ENCODE measurements around the gene SDS.

The SDS gene

DNA sequence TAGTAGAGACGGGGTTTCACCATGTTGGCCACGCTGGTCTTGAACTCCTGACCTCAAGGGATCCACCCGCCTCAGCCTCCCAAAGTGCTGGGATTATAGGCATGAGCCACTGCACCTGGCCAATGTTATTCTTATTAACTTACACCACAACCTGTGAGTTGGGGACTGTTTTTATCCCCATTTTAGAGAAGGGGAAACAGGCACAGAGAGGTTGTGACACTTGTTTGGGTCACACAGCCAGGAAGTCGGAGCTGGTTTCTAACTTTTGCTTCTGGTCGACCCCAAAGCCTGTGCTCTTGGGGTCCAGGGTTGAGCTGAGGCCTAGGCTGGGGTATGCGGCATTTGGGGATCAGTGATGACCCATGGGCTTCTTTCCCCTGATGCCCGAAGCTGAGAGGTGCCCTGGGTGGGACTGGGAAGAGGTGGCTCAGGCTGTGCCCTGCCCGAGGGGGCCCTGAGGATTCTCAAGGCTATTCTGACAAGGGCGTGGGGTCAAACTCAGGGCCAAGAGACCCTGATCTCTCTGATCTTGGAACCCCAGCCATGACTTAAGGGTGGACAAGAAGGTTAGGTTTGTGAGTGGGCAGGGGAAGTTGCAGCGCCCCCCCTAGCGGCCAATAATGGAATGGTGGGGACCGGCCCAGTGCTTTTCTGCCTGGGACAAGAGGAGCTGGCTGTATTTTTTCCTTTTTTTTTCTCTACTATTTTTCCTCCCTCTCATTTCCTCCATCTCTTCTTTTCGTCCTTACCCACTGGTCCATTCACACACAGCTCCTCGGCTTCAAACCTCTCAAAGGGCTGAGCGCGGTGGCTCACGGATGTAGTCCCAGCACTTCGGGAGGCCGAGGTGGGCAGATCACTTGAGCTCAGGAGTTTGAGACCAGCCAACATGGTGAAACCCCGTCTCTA is 21.5 kb upstream of the SDS start:
- no peak for DNase-seq (ENCODE audit: low spot score)

DNA sequence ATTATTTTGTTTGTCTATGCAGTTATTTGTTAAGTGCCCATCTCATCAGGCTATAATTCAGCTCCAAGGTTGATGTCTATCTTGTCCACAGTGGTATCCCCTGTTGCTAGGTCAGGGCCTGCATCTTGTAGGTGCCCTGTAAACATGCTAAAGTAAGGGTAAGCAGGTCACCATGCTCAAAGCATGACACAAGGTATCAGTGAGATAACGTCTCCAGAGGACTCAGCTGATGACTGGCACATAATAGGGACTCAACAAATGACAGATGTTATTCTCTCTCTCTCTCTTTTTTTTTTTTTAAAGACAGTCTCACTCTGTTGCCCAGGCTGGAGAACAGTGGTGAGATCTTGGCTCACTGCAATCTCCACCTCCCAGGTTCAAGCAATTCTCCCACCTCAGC is 20.8 kb upstream of the SDS start:
- DNase-seq (ENCODE audit: low spot score) = no peak

GRCh38 chr12:113422886-113423669 is 19.4 kb upstream of the SDS start:
- DNase-seq (ENCODE audit: low spot score) = no peak

GRCh38 chr12:113422030-113422885 is 18.6 kb upstream of the SDS start, which contains the start of gene SDSL:
SDSL (plus strand) TSS chr12:113422380; CDS start chr12:113427983, 5,603 bp downstream.
- DNase-seq (ENCODE audit: low spot score) = peak; percentile 54

DNA sequence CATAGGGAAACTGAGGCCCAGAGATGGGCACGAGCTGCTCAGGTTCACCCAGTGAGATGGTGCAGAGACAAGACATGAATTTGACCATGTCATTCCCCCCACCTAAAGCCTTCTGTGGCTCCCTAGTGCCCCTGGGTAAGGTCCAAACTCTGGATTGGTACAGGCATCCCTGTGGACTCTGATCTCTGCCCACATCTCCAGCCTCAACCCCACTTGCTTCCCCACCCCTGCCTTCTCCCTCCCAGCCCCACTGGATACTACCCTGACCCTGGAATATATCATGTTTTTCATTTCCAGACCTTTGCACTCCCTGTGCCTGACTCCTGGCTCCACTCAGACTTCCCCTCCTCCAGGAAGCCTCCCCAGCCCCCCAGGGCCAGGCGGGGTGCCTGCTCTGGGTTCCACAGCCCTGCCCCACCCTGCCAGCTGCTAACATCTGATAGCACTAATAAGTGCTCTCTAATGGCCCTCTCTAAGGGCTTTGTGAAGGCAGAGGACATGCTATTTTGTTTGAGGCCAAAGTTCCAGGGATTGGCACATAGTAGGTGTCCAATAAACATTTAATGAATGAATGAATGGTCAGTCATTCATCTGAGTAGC is 17.4 kb upstream of the SDS start:
- no peak for DNase-seq (ENCODE audit: low spot score)

- DNase-seq (ENCODE audit: low spot score) = no peak
These were observed 14.7 kb upstream of the SDS start for GRCh38 chr12:113418213-113418879.

GRCh38 chr12:113416091-113416754 is 12.5 kb upstream of the SDS start:
- no peak for DNase-seq (ENCODE audit: low spot score)

DNA sequence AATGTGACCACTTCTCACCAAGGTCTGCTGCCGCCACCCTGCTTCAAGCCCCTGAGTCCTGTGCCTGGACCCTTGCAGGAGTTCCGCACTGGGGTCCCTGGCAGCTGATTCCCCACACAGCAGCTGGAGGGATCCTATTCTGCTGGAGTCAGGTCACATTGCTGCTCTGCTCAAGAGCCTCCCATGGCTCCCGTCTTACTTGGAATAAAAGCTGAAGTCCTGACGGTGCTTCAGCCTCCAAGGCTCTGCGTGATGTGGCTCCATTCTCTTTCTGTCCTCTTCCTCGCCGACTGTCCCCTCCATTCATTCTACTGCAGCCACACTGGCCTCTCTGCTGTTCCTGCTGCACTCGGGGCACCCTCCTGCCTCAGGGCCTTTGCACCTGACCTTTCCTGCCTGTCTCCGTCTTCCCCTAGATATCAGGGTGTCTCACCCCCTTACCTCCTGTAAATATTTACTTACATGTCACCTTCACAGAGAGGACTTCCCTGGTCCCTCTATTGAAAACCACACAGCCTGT is 10.9 kb upstream of the SDS start:
- no peak for DNase-seq (ENCODE audit: low spot score)

GRCh38 chr12:113413488-113413939 is 9.8 kb upstream of the SDS start:
- no peak for DNase-seq (ENCODE audit: low spot score)

DNA sequence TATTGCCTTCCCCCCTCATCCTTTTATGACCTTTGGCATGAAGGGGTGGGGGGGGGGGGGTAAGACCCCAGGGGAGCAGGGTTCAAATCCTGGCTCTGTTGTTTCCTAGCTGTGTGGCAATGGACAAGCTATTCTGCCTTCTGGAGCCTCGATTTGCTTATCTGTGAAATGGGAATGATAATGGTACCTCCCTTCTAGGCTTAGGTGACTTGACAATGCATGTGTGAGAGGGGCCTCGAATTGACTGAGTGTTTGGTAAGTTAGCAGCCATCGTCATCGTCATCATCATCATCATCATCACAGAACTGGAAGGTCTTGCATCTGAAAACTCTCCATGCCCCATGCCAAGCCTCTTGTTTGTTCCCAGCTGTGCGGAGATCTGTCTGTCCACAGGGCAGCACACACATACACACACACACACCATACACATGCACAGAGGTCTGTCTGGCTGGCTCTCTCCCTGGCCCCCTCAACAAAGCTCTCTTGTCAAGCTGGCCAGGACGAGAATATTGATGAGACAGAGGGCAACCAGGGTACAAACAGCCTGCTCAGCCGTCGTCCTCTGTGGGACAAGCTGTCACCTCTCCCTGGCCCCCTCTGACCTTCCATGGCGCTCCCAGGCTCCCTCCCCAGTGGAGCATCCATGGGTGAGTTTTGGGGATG is 5.9 kb upstream of the SDS start:
- no peak for DNase-seq (ENCODE audit: low spot score)

DNA sequence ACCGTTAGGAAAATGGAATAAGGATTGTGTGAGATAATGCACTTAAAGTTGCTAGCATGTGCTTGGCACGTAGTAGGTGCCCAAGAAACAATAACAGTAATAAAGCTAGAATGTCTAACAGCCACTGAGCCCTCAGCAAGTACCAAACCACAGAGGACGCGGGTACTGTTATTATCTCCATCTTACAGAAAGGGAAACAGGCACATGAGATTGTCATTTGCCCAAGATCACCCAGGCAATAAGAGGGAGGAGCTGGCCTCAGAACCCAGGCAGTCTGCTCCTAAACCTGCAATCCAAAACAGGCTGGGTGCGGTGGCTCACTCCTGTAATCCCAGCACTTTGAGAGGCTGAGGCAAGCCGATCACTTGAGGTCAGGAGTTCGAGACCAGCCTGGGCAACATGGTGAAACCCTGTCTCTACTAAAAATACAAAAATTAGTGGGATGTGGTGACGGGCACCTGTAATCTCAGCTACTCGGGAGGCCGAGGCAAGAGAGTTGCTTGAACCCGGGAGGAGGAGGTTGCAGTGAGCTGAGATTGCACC is 5.1 kb upstream of the SDS start:
- DNase-seq (ENCODE audit: low spot score) = no peak

- DNase-seq (ENCODE audit: low spot score) = no peak
These were observed 4.4 kb upstream of the SDS start for GRCh38 chr12:113407931-113408600.

DNA sequence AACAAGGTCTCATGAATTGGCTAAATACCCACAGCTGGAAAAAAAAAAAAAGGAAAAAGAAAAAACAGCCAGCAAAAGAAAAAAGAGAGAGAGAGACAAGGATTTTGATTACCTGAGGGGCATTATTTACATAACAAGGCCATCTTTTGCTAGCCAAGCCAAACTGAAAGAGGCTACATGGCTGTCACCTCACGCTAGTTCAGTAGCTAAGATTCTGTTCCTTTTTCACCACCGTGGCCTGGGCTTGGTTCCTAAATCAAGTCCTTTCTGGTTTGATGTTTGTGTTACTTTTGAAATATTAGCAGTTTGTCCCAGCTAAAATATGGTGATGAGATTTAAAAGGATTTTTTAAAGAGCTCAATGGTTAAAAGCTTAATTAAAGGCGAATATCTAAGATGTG is 2.0 kb upstream of the SDS start:
- DNase-seq (ENCODE audit: low spot score) = no peak

DNA sequence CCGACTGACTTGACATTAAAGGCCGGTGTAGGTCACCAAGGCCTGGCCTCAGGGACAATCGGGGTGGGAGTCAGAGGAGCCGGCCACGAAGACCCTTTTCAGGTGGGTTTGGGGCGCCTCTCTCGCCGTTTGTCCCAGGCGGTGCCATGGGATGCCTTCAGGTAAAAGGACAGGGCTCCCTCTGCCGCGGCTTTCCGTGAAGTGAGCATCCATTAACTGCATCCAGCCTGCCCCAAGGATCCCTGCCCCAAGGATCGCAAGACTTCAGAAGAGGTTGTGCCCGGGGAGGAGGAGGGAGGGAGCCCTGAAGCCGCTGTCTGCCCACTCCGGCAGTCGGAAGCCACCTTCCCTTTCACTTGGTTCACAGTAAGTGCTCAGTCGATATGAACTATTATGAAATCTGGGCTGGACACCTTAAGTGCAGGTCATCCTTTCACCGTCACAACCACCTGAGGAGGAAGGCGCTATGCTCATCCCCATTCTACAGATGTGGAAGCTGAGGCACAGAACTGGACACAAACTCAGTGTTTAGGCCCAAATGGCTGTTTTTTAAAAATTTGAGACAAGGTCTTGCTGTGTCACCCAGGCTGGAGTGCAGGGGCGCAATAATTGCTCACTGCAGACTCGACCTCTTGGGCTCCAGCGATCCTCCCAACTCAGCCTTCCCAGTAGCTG is 964 bp downstream of the SDS start:
- DNase-seq (ENCODE audit: low spot score) = no peak

DNA sequence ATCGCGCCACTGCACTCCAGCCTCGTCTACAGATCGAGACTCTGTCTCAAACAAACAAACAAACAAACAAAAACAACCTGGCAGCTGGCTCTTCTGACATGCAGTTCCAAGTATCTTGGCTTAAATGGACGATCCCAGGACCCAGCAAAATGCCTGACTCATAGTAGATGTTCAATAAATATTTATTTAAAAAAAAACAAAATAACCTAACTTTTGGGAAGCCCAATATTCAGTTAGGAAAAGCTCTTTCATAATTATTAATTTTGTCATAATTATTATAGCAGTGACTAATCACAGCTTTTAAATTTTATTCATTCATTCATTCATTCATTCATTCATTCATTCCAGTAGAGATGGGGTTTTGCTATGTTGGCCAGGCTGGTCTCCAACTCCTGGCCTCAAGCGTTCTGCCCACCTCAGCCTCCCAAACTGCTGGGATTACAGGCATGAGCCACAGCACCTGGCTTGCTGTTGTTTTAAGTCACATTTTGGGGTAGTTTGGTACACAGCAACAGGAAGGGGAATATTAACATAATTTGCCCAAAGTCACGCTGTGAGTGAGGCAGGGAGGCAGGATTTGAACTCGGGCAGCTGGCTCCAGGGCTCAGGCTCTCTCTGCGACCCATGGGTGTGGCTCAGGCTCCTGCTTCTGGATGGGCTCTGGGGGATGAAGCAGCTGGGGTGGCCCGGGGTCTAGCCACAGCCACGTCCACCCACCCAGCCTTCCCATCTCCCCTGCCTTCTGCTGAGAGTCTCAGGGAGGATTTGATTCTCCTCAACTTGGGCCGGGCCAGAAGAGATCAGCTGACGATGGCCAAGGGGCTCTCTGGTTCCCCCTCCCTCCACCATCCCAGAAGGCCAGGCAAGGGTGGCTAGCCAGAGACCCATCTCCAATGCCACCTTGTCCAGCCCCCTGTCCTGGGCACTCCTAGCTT is 2.4 kb downstream of the SDS start:
- no peak for DNase-seq (ENCODE audit: low spot score)

DNA sequence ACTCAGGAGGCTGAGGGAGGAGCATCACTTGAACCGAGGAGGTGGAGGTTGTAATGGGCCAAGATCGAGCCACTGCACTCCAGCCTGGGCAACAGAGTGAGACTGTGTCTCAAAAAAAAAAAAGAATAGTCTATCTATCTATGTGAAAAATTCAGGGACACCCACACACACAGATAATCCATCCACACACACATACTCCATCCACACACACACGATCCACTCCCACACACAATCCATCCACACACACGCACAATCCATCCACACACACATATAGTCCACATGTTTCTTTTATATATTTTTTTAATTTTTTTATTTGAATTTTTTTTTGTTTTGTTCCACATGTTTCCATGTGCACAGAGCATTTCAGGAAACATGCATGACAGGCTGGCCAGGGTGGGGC is 3.3 kb downstream of the SDS start:
- no peak for DNase-seq (ENCODE audit: low spot score)

DNA sequence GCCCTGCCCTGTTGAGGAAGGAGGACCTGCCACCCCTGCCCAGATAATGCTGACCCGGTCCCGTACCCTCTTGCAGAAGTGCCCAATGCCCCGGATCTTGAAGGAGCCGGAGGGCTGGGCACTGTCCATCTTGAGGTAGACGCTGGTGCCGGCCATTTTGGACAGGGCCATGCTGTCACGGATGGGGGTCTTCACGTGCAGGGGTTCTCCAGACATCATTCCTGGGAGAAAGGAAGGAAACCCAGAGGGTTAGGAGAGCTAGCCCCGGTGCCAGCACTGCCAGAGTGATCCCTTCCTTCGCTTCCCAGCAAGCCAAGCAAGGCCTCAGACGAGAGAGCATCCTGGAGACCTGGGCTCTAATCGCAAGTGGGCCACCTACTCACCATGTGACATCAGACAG is 4.2 kb downstream of the SDS start:
- DNase-seq (ENCODE audit: low spot score) = no peak
